Esophagus muscularis mucosa (tissue), 4 donors: ENCODE data around the gene REC8. TPM values are rescaled to one million over a fixed set of nuclear protein-coding genes. Genes with fewer than 3 reads are reported as not detected.
A peak's percentile ranks its signal among the peaks of the same experiment; 100 is the strongest.

ENCODE experiments used
- DNase-seq: peaks from one replicate; pipeline ENCODE4 v3.0.0-alpha.2; 2017; ENCODE audit errors: extremely low spot score
- H3K27ac ChIP-seq, 4 donors: fragments of 200-600 bp; sonication (generic); replicated peaks in 1 of 4; 1 replicate in 3 of 4; 2 replicates in 1 of 4; pipeline ENCODE4 v1.5.1; 2016 to 2019; ENCODE audit warnings: mild to moderate bottlenecking in 1 of 4
- H3K27me3 ChIP-seq, 4 donors: fragments of 200-600 bp; sonication (generic); one replicate each; pipeline versions ENCODE4 v1.5.1 to v1.6.0; 2016 to 2019
- H3K36me3 ChIP-seq, 4 donors: fragments of 200-600 bp; sonication (generic); one replicate each; pipeline ENCODE4 v1.5.1; 2016 to 2019
- H3K4me1 ChIP-seq, 4 donors: fragments of 200-600 bp; sonication (generic); one replicate each; pipeline ENCODE4 v1.5.1; 2016 to 2019
- H3K4me3 ChIP-seq, 4 donors: fragments of 200-600 bp; sonication (generic); 1 replicate in 2 of 4; 2 replicates in 2 of 4; pipeline ENCODE4 v1.5.1; 2016 to 2019; ENCODE audit warnings: mild to moderate bottlenecking in 4 of 4, moderate library complexity in 1 of 4
- H3K9me3 ChIP-seq, 4 donors: fragments of 200-600 bp; sonication (generic); 1 replicate in 3 of 4; 2 replicates in 1 of 4; pipeline ENCODE4 v1.5.1; 2016 to 2019
- CTCF ChIP-seq, 3 experiments: fragments of 200-600 bp in 2 of 3; fragments of 450-650 bp in 1 of 3; sonication (generic) in 2 of 3; IDR thresholded peaks; one replicate each; pipeline ENCODE4 v1.5.1; 2017 to 2019; ENCODE audit warnings: antibody characterized with exemption in 3 of 3, mild to moderate bottlenecking in 2 of 3, moderate library complexity in 1 of 3
- EP300 ChIP-seq: sonication (generic); formaldehyde crosslinking; IDR thresholded peaks from one replicate; pipeline ENCODE4 v1.6.1; 2017; ENCODE audit warnings: antibody characterized with exemption
- POLR2A ChIP-seq: fragments of 450-650 bp; IDR thresholded peaks from one replicate; pipeline ENCODE4 v1.6.1; 2017; ENCODE audit warnings: antibody characterized with exemption, moderate library complexity, mild to moderate bottlenecking, low read depth
- POLR2AphosphoS5 ChIP-seq, 2 donors: sonication (generic); formaldehyde crosslinking; IDR thresholded peaks; one replicate each; pipeline ENCODE4 v1.6.1; 2017; ENCODE audit warnings: antibody characterized with exemption in 2 of 2
- WGBS: methylation state at CpG from one replicate; pipeline ENCODE4 v1.1.5; 2018; 5-methylcytosine and 5-hydroxymethylcytosine counted together
- intact Hi-C: fragments of 100-400 bp; cut with DNase I; formaldehyde crosslinking; loops from one replicate; pipeline ENCODE4 v1.15.1; 2023
- total RNA-seq, 4 donors: library from RNA; depleted of rRNA; stranded (reverse); fragments of >200 nt; gene quantifications; one replicate each; pipeline versions ENCODE4 v1.1.0 to v1.2.1, GENCODE V29; 2016

Gene REC8
- total RNA-seq, 4 donors from 2014 or later: 4.6 to 5.9 (median 5.0) TPM

GRCh38 chr14:24131549-24131966 lies 40.3 kb upstream of the REC8 start:
- no peaks in the 10 kb centered on the region for H3K36me3 ChIP-seq
- 86% methylated on average over 5 of the region's 15 CpGs for WGBS
- TF ChIP-seq CTCF (IDR thresholded peaks at IDR 0.05) (no peak), POLR2AphosphoS5 (IDR thresholded peaks at IDR 0.05) (no peak), EP300 (no peak), POLR2A (no peak)
- DNase-seq: no peak
- no peak overlapping the region for H3K4me3 ChIP-seq
- intact Hi-C loops: no loop called here
- peak overlapping the region in 3 of 4 donors; percentile 42 to 70 (median 42) for H3K27ac ChIP-seq
- H3K9me3 ChIP-seq: no peaks in the 10 kb centered on the region
- no peaks in the 10 kb centered on the region for H3K27me3 ChIP-seq
- H3K4me1 ChIP-seq: peaks cover 18 to 31% (median 24%) of the 10 kb centered on the region in 4 donors

- 73% methylated on average over 17 of the region's 24 CpGs for WGBS
- intact Hi-C loops: no loop called here
Measured at GRCh38 chr14:24132061-24132685, 39.7 kb upstream of the REC8 start.

DNA sequence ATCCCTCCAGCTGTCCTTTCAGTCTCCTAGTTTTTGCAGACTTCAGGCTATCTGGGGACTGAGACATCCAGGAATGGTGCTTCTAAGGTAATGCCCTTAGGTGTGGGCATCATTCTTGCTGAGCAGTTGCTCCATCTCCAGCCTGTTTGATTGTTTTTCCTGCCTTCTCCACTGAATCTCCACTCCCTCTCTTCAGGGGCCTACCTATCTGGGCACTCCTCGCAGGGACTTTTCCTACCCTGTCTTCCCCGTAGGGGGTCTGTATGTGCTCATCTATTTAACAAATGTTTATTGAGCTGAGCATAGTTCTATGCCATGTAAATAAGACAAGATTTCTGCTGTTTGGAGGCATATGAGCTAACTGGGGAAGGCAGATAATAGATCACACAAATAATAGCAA lies 38.9 kb upstream of the REC8 start:
- DNase-seq: no peak
- Histone ChIP-seq H3K36me3 (peaks cover 0 to 8% (median 8%) of the 10 kb centered on the region in 4 donors), H3K9me3 (no peaks in the 10 kb centered on the region), H3K27me3 (no peaks in the 10 kb centered on the region), H3K4me3 (no peak overlapping the region), H3K27ac (no peak overlapping the region), H3K4me1 (peaks cover 32 to 45% (median 38%) of the 10 kb centered on the region in 4 donors)
- TF ChIP-seq CTCF (IDR thresholded peaks at IDR 0.05): no peak
- no peak for TF ChIP-seq POLR2A
- no peak for TF ChIP-seq EP300
- TF ChIP-seq POLR2AphosphoS5 (IDR thresholded peaks at IDR 0.05): no peak
- WGBS: 89% methylated on average over 2 of the region's 2 CpGs
- intact Hi-C loops: no loop called here

More at GRCh38 chr14:24132061-24132685, 39.7 kb upstream of the REC8 start:
- Histone ChIP-seq H3K9me3 (no peaks in the 10 kb centered on the region), H3K27me3 (no peaks in the 10 kb centered on the region), H3K27ac (peak overlapping the region in 2 of 4 donors; percentile 42 to 70), H3K4me1 (peaks cover 24 to 37% (median 30%) of the 10 kb centered on the region in 4 donors), H3K36me3 (peaks cover 0 to under 1% (median 0%) of the 10 kb centered on the region in 4 donors), H3K4me3 (no peak overlapping the region)
- TF ChIP-seq POLR2AphosphoS5 (IDR thresholded peaks at IDR 0.05) (no peak), CTCF (IDR thresholded peaks at IDR 0.05) (no peak), EP300 (no peak), POLR2A (no peak)
- no peak for DNase-seq

DNA sequence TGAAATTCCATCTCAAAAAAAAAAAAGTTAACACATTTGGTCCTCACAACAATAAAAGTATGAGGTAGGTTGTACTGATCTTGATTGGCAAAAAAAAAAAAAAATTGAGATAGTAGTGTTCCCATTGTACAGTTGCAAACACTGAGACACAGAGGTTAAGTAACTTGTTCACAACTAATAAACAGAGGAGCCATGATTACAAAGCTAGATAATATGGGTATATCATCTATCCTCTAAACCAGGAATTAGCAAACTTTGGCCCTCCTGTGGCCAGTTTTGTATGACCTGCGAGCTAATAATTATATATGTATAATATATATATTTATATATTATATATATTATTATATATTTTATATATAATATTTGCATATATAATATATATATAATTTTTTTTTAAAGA lies 38.1 kb upstream of the REC8 start:
- H3K27me3 ChIP-seq: no peaks in the 10 kb centered on the region
- no peak overlapping the region for H3K27ac ChIP-seq
- no peak for DNase-seq
- 96% methylated on average over 1 of the region's 1 CpG for WGBS
- H3K36me3 ChIP-seq: peaks cover 6 to 16% (median 15%) of the 10 kb centered on the region in 4 donors
- peaks cover 39 to 48% (median 41%) of the 10 kb centered on the region in 4 donors for H3K4me1 ChIP-seq
- TF ChIP-seq POLR2A (no peak), CTCF (IDR thresholded peaks at IDR 0.05) (no peak), EP300 (no peak), POLR2AphosphoS5 (IDR thresholded peaks at IDR 0.05) (no peak)
- no peaks in the 10 kb centered on the region for H3K9me3 ChIP-seq
- intact Hi-C loops: no loop called here
- H3K4me3 ChIP-seq: no peak overlapping the region

DNA sequence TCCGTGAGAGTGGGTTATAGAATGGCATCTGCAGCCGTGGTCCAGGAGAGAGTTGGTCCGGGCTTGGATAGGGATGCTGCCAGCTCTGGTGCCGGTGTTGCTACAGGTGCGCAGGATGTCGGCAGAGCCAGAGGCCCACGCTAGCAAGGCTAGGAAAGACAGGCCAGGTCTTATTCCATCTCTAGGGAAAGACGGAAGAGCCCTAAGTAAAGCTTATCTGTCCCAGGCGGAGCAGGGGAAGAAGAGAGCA lies 36.4 kb upstream of the REC8 start:
- peaks cover 10 to 25% (median 24%) of the 10 kb centered on the region in 4 donors for H3K36me3 ChIP-seq
- WGBS: 7% methylated on average over 9 of the region's 9 CpGs
- H3K27me3 ChIP-seq: no peaks in the 10 kb centered on the region
- H3K4me3 ChIP-seq: peak overlapping the region; percentile 75 to 99 (median 94)
- TF ChIP-seq EP300: no peak
- no peak for TF ChIP-seq POLR2AphosphoS5 (IDR thresholded peaks at IDR 0.05)
- TF ChIP-seq CTCF (IDR thresholded peaks at IDR 0.05): no peak
- no peak for TF ChIP-seq POLR2A
- H3K9me3 ChIP-seq: no peaks in the 10 kb centered on the region
- H3K27ac ChIP-seq: peak overlapping the region; percentile 89 to 96 (median 92)
- peaks cover 55 to 63% (median 57%) of the 10 kb centered on the region in 4 donors for H3K4me1 ChIP-seq
- DNase-seq: no peak
- intact Hi-C loops: no loop called here
